Subcutaneous adipose tissue (tissue), 4 donors: ENCODE results near the gene ADAM30. TPM values are rescaled to one million over a fixed set of nuclear protein-coding genes. Genes with fewer than 3 reads are reported as not detected.

ENCODE experiments used
- CTCF ChIP-seq: fragments of 450-650 bp; IDR thresholded peaks from one replicate; pipeline ENCODE4 v1.5.1; 2016; ENCODE audit warnings: low read depth, mild to moderate bottlenecking, control low read depth, antibody characterized with exemption, moderate library complexity
- total RNA-seq, 4 donors: library from RNA; depleted of rRNA; stranded (reverse); fragments of >200 nt; gene quantifications; one replicate each; pipeline ENCODE4 v1.1.0, GENCODE V29; 2016

ADAM30 gene
- total RNA-seq, 4 donors from 2014 or later = not detected

- no peak for TF ChIP-seq CTCF
Observed at GRCh38 chr1:119871881-119872280, 24.4 kb downstream of the ADAM30 start.

- TF ChIP-seq CTCF = no peak
Observed at GRCh38 chr1:119870917-119871596, 25.3 kb downstream of the ADAM30 start.

- no peak for TF ChIP-seq CTCF
Observed at GRCh38 chr1:119869995-119870394, 26.3 kb downstream of the ADAM30 start.

- TF ChIP-seq CTCF = no peak
Observed at GRCh38 chr1:119868176-119868575, 28.1 kb downstream of the ADAM30 start.

- TF ChIP-seq CTCF = no peak
Observed at GRCh38 chr1:119866451-119866850, 29.9 kb downstream of the ADAM30 start.

- no peak for TF ChIP-seq CTCF
Observed at GRCh38 chr1:119865627-119866026, 30.7 kb downstream of the ADAM30 start.

- TF ChIP-seq CTCF = no peak
Observed at GRCh38 chr1:119862276-119862675, 34.0 kb downstream of the ADAM30 start.
